ENCODE results near the gene CARD11. TPM values are rescaled to one million over a fixed set of nuclear protein-coding genes. Genes with fewer than 3 reads are reported as not detected.

The CARD11 gene
- total and polyA plus RNA-seq, 2 of the 4 experiments (the other 2 are of a cell fraction): 0.18 to 0.26 TPM

GRCh38 chr7:2918406-2918805 lies 125.3 kb downstream of the CARD11 start:
- H3K79me1 ChIP-seq (ENCODE audit: low read depth in 1 of 2, low read length in 2 of 2): no peaks in the 10 kb centered on the region
- no peak overlapping the region for H2BK20ac ChIP-seq (ENCODE audit: low read depth, low read length)
- peaks cover 2% of the 10 kb centered on the region for H3K27me3 ChIP-seq (ENCODE audit: control insufficient read depth, insufficient read depth, low read length)
- no peak overlapping the region for H4K91ac ChIP-seq (ENCODE audit: insufficient read depth, low read depth, low read length)
- H3K18ac ChIP-seq (ENCODE audit: low read depth, low read length): no peak overlapping the region
- ChIA-PET CTCF (no interaction called here), POLR2A (ENCODE audit: unreplicated experiment) (no interaction called here)
- H3K9ac ChIP-seq (ENCODE audit: low read depth, low read length): no peak overlapping the region
- H3K4me1 ChIP-seq (ENCODE audit: control insufficient read depth, insufficient read depth, low read length): no peaks in the 10 kb centered on the region
- H2AFZ ChIP-seq (replicated peaks; ENCODE audit: low read length, poor library complexity): peak overlapping the region; percentile 0
- no peak overlapping the region for H2BK120ac ChIP-seq (ENCODE audit: low read depth, low read length)
- no peak overlapping the region for H3K4me2 ChIP-seq (ENCODE audit: low read depth, low read length)
- no peak overlapping the region for H2AK9ac ChIP-seq (replicated peaks; ENCODE audit: low read depth, low read length, poor library complexity)
- TF ChIP-seq MAFK (IDR thresholded peaks at IDR 0.05; ENCODE audit: low read depth, low read length): no peak
- H3K4ac ChIP-seq (ENCODE audit: low read depth, low read length): no peak overlapping the region
- H3K36me3 ChIP-seq (ENCODE audit: control insufficient read depth, insufficient read depth, low read length): no peaks in the 10 kb centered on the region
- H3K27ac ChIP-seq (ENCODE audit: insufficient read depth, low read length): no peak overlapping the region
- dilution Hi-C loops (cut with HindIII; ENCODE audit: low sequenced_read_pairs, unreplicated experiment) (no loop called here), in situ Hi-C loops (cut with MboI; ENCODE audit: low sequenced_read_pairs) (no loop called here), intact Hi-C loops (cut with micrococcal nuclease) (no loop called here)
- no peak overlapping the region for H4K8ac ChIP-seq (ENCODE audit: low read depth in 2 of 2, low read length in 2 of 2)
- no peak for ATAC-seq (ENCODE audit: low read depth)
- no peak overlapping the region for H2BK15ac ChIP-seq (ENCODE audit: low read depth, low read length)
- H4K5ac ChIP-seq (ENCODE audit: low read depth, low read length): no peak overlapping the region
- 65% methylated on average over 9 of the region's 20 CpGs; no CpG with 5 or more reads in 1 of the 2 experiments for WGBS, 2 experiments (ENCODE audit: extremely low coverage in 2 of 2, insufficient read length in 1 of 2)
- H3K9me3 ChIP-seq (ENCODE audit: control insufficient read depth, insufficient read depth, low read length): no peaks in the 10 kb centered on the region
- H2AK5ac ChIP-seq (ENCODE audit: low read depth, low read length): no peak overlapping the region
- H4K20me1 ChIP-seq (ENCODE audit: insufficient read depth, low read length): no peaks in the 10 kb centered on the region
- BruUV-seq (replicated peaks): no TSS peak
- no peak overlapping the region for H3K4me3 ChIP-seq (ENCODE audit: insufficient read depth, low read depth, low read length)
- no peak for DNase-seq
- no peak overlapping the region for H3K14ac ChIP-seq (replicated peaks; ENCODE audit: low read depth, low read length)
- no peak overlapping the region for H3K56ac ChIP-seq (ENCODE audit: extremely low read depth, insufficient read depth, low read length)
- H3K23ac ChIP-seq (ENCODE audit: low read depth, low read length): no peak overlapping the region
- H2BK5ac ChIP-seq (ENCODE audit: low read depth, low read length, poor library complexity, severe bottlenecking): no peak overlapping the region
- H3K9me1 ChIP-seq (ENCODE audit: insufficient read depth, low read length): no peaks in the 10 kb centered on the region

Data from IMR-90 (cell line).